Naive thymus-derived CD8-positive, alpha-beta T cell (primary cell): Measurements from ENCODE around the gene SNRPD3. TPM values are rescaled to one million over a fixed set of nuclear protein-coding genes. Genes with fewer than 3 reads are reported as not detected.
A peak's percentile ranks its signal among the peaks of the same experiment; 100 is the strongest.

Source experiments
- ATAC-seq, 2 donors: fragments of 150-1000 bp; cut with Tn5 transposase in 1 of 2; sonication (Bioruptor Pico), chemical (Tn5 transposase) in 1 of 2; 1 replicate in 1 of 2; 2 replicates in 1 of 2; pipeline ENCODE4 v1.10.0; 2021; ENCODE audit warnings: mild to moderate bottlenecking in 2 of 2, moderate library complexity in 2 of 2
- POLR2A ChIA-PET: fragments of 350-600 bp; sonication (Branson Sonifier 250); formaldehyde crosslinking; loops from one replicate; lab custom pipeline; 2021; ENCODE audit warnings: antibody characterized with exemption; lab: Charles Lee
- DNase-seq, 10 donors: peaks; one replicate each; pipeline versions ENCODE4 v3.0.0 to v3.0.0-alpha.2; 2020 to 2022
- H3K27ac Mint-ChIP-seq, 10 donors: one replicate each; pipeline ENCODE4 v1.8.0; 2020 to 2022; ENCODE audit warnings: mild to moderate bottlenecking in 10 of 10, mixed read lengths in 10 of 10, moderate library complexity in 4 of 10, inconsistent platforms in 1 of 10
- H3K27me3 Mint-ChIP-seq, 5 donors: one replicate each; pipeline ENCODE4 v1.8.0; 2021 to 2022; ENCODE audit warnings: mixed read lengths in 5 of 5
- H3K36me3 Mint-ChIP-seq, 3 donors: one replicate each; pipeline ENCODE4 v1.8.0; 2020 to 2022; ENCODE audit warnings: mixed read lengths in 3 of 3, mild to moderate bottlenecking in 2 of 3, inconsistent platforms in 1 of 3
- H3K4me1 Mint-ChIP-seq, 4 donors: one replicate each; pipeline ENCODE4 v1.8.0; 2021 to 2022; ENCODE audit warnings: mixed read lengths in 4 of 4
- H3K4me3 Mint-ChIP-seq, 10 donors: one replicate each; pipeline ENCODE4 v1.8.0; 2020 to 2022; ENCODE audit warnings: mild to moderate bottlenecking in 10 of 10, mixed read lengths in 10 of 10, moderate library complexity in 6 of 10, inconsistent platforms in 1 of 10
- H3K9me3 Mint-ChIP-seq, 9 donors: one replicate each; pipeline ENCODE4 v1.8.0; 2020 to 2022; ENCODE audit warnings: mixed read lengths in 9 of 9, mild to moderate bottlenecking in 3 of 9, inconsistent platforms in 1 of 9, moderate library complexity in 1 of 9
- polyA plus RNA-seq, 3 donors: library from polyadenylated mRNA; unstranded; fragments of 300-500 nt; fragmentation: Illumina TruSeq; gene quantifications; one replicate each; pipeline ENCODE4 v1.2.3, GENCODE V29; 2021
- total RNA-seq, 8 experiments: library from RNA in 2 of 8; stranded (reverse) in 2 of 8; gene quantifications; one replicate each; pipeline ENCODE4 v1.2.3 and lab custom pipeline; 2021 to 2026

The SNRPD3 gene
- total and polyA plus RNA-seq, 5 experiments from 2014 or later: 81.8 to 103 (median 95.6) TPM

DNA sequence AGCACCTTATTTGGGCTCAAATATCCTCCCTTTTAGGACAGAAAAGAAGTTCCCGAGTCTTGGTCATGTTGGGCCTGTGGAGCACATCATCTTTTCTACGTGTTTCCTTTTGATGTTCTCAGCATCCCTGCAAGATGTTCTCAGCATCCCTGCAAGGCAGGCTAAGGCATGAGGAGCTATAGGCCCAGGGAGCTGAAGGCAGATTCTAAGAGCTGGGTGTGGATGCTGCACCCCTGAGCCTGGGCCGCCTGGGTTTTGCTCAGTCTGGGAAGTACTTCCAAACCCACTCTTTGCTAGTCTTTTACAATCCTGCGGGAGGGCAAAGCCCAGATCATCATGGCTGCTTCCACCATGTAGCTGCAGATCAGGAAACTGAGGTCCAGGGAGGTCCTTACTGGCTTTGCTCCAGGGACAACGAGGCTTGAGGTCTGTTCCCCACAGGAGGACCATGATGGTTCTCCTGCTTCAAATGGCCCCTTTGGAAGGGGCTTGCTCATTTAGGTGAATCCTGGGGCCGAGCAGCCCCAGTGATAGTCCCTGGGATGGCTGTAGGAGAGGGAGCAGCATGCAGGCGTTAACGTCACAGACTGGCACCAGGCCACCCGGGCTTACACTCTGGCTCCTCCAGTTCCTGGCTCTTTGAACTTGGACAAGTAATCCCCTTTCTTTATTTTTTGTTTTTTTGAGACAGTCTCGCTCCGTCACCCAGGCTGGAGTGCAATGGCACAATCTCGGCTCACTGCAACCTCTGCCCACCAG, 26.4 kb downstream of the SNRPD3 start:
- POLR2A ChIA-PET: no interaction called here
- H3K9me3 Mint-ChIP-seq: no peaks in the 10 kb centered on the region
- no peaks in the 10 kb centered on the region for H3K27me3 Mint-ChIP-seq
- no peak overlapping the region for H3K4me3 Mint-ChIP-seq
- DNase-seq (no peak), ATAC-seq (no peak)
- H3K36me3 Mint-ChIP-seq: peaks cover 0 to 10% (median 0%) of the 10 kb centered on the region in 3 donors
- peak overlapping the region in 1 of 10 donors; percentile 8 for H3K27ac Mint-ChIP-seq
- H3K4me1 Mint-ChIP-seq: peaks cover 0 to 6% (median 0%) of the 10 kb centered on the region in 4 donors

- POLR2A ChIA-PET: interaction anchor here (1.0 to 1.5 kb wide), 2 partner anchors 10 kb away, joined by 3 read pairs; no protein-coding TSS in a partner anchor
- no peaks in the 10 kb centered on the region for H3K27me3 Mint-ChIP-seq
- H3K27ac Mint-ChIP-seq: peak overlapping the region in 1 of 10 donors; percentile 37
- no peaks in the 10 kb centered on the region for H3K9me3 Mint-ChIP-seq
- H3K4me1 Mint-ChIP-seq: peaks cover 0 to 2% (median 0%) of the 10 kb centered on the region in 4 donors
- no peak overlapping the region for H3K4me3 Mint-ChIP-seq
- H3K36me3 Mint-ChIP-seq: no peaks in the 10 kb centered on the region
- ATAC-seq (no peak), DNase-seq (no peak)
Observed at GRCh38 chr22:24583221-24584165, 27.7 kb downstream of the SNRPD3 start.

- Mint-ChIP-seq H3K9me3 (no peaks in the 10 kb centered on the region), H3K27me3 (no peaks in the 10 kb centered on the region), H3K4me3 (no peak overlapping the region), H3K4me1 (no peaks in the 10 kb centered on the region), H3K36me3 (no peaks in the 10 kb centered on the region), H3K27ac (peak overlapping the region in 1 of 10 donors; percentile 15)
- DNase-seq (no peak), ATAC-seq (no peak)
- POLR2A ChIA-PET: interaction anchor here (1.0 to 1.5 kb wide), 2 partner anchors 9 to 11 kb away, joined by 3 read pairs; no protein-coding TSS in a partner anchor
Observed at GRCh38 chr22:24584166-24584790, 28.5 kb downstream of the SNRPD3 start.

DNA sequence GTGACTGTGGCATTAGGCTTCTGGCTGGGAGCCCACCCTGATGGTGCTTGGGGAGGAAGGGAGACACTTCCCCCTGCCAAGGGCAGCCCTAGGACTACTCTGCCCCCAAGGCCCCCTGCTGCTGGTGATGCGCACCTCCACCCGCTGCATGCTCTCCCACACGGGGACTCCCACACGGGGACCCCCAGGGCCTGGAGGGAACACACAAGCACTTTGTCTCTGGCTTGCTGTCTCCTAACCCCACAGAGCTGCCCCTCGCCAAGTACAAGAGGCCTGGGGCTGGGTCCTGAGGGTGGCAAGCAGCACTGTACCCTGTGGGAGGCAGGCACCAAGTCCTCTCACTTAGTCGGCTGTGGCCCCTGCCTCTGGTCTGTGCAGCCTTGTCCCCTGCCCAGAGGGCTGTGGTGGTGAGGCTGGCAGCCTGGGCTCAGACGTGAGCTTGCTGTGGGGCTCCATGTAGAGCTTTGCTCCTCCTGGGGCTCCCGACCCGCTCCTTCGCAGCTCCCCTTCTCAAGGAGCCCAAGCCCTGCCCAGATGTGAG, 29.1 kb downstream of the SNRPD3 start:
- Mint-ChIP-seq H3K4me1 (peaks cover 0 to under 1% (median 0%) of the 10 kb centered on the region in 4 donors), H3K36me3 (no peaks in the 10 kb centered on the region), H3K27ac (no peak overlapping the region), H3K27me3 (no peaks in the 10 kb centered on the region), H3K4me3 (no peak overlapping the region), H3K9me3 (no peaks in the 10 kb centered on the region)
- DNase-seq: no peak
- POLR2A ChIA-PET: no interaction called here
- ATAC-seq: no peak

- ATAC-seq (no peak), DNase-seq (no peak)
- Mint-ChIP-seq H3K9me3 (no peaks in the 10 kb centered on the region), H3K4me3 (no peak overlapping the region), H3K4me1 (peaks cover 0 to 2% (median 0%) of the 10 kb centered on the region in 4 donors), H3K27ac (no peak overlapping the region), H3K36me3 (no peaks in the 10 kb centered on the region), H3K27me3 (no peaks in the 10 kb centered on the region)
- POLR2A ChIA-PET: no interaction called here
Observed at GRCh38 chr22:24585461-24585860, 29.7 kb downstream of the SNRPD3 start.

DNA sequence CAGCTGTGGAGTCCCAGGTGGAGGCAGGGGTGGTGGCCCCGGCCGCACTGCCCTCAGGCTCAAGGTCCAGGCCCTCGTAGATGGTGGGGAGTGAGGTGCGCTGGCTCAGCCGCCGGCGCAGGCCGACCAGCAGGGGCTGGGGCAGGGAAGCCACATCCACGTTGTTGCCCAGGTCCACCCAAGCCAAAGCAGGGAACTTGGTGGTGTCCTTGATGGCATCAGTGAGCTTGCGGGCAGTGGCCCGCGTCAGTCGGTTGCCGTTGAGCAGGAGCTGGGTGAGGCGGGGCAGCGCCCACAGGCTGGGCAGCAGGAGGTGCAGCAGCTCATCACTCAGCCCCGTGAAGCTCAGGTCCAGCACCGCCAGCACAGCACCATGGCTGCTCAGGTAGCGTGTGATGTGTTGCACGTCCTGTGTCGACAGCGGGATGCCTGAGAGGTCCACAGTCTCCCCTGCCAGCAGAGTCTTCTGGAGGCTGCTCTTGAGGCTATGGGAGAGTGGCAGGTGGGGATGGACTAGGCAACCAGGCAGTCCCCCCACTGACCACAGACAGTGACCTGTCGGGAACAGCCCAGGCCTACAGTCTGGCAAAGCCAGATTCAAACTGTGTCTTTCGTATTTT, 30.2 kb downstream of the SNRPD3 start:
- H3K9me3 Mint-ChIP-seq: no peaks in the 10 kb centered on the region

DNA sequence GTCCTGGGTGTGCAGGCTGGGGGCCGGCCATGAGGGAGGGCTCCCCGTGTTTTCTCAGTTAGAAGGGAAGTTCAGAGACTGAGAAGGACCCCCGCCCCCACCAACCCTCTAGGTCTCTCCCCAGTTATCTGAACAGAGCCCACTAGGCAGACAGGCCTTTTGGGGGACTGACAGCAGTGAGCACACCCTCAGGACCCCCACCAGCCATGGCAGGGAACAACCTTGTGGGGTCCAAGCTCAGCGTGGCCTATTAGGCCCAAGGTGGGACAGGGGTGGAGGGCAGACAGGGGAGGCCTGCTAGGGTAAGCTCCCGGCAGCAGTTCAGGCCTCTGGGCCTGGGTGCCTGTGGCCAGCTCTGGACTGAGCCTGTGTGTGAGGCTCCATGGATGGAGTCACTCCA, 31.5 kb downstream of the SNRPD3 start:
- H3K4me3 Mint-ChIP-seq: no peak overlapping the region
- DNase-seq (no peak), ATAC-seq (no peak)
- H3K4me1 Mint-ChIP-seq: peaks cover 0 to 3% (median 2%) of the 10 kb centered on the region in 4 donors
- POLR2A ChIA-PET: no interaction called here
- no peak overlapping the region for H3K27ac Mint-ChIP-seq
- no peaks in the 10 kb centered on the region for H3K9me3 Mint-ChIP-seq
- peaks cover 0 to 7% (median under 1%) of the 10 kb centered on the region in 5 donors for H3K27me3 Mint-ChIP-seq
- no peaks in the 10 kb centered on the region for H3K36me3 Mint-ChIP-seq

More for the DNA sequence above, 30.2 kb downstream of the SNRPD3 start:
- Mint-ChIP-seq H3K27me3 (no peaks in the 10 kb centered on the region), H3K4me1 (peaks cover 0 to 2% (median 0%) of the 10 kb centered on the region in 4 donors), H3K4me3 (no peak overlapping the region), H3K27ac (no peak overlapping the region), H3K36me3 (no peaks in the 10 kb centered on the region)
- ATAC-seq (no peak), DNase-seq (no peak)
- POLR2A ChIA-PET: no interaction called here

DNA sequence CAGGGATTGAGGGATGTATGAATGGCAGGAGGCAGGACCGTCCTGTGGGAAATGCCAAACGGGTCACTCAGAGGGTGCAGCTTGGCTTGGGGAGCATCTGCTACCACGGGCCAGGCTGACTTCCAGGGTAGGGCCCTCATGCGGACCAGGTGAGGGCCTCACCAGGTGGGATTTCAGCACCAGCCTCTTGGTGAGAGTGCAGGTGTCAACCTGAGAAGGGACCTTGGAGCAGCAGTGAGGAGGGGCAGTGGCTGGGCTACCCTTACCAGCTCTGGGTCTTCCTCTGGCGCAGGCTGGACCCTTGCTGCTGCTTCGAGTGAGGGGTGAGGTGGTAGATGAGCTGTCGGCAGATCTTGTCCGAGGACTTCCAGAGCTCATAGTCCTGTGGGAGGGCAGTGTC, 32.1 kb downstream of the SNRPD3 start:
- H3K4me1 Mint-ChIP-seq: peaks cover 0 to 6% (median 4%) of the 10 kb centered on the region in 4 donors
- peaks cover 0 to 10% (median 2%) of the 10 kb centered on the region in 5 donors for H3K27me3 Mint-ChIP-seq
- H3K36me3 Mint-ChIP-seq: no peaks in the 10 kb centered on the region
- DNase-seq: no peak
- ATAC-seq: no peak
- POLR2A ChIA-PET: no interaction called here
- H3K4me3 Mint-ChIP-seq: no peak overlapping the region
- no peak overlapping the region for H3K27ac Mint-ChIP-seq
- no peaks in the 10 kb centered on the region for H3K9me3 Mint-ChIP-seq

GRCh38 chr22:24588381-24588756, 32.6 kb downstream of the SNRPD3 start:
- POLR2A ChIA-PET: no interaction called here
- peaks cover 0 to 6% (median 4%) of the 10 kb centered on the region in 4 donors for H3K4me1 Mint-ChIP-seq
- ATAC-seq (no peak), DNase-seq (no peak)
- no peak overlapping the region for H3K4me3 Mint-ChIP-seq
- no peak overlapping the region for H3K27ac Mint-ChIP-seq
- H3K9me3 Mint-ChIP-seq: no peaks in the 10 kb centered on the region
- H3K27me3 Mint-ChIP-seq: peaks cover 0 to 13% (median 2%) of the 10 kb centered on the region in 5 donors
- no peaks in the 10 kb centered on the region for H3K36me3 Mint-ChIP-seq

DNA sequence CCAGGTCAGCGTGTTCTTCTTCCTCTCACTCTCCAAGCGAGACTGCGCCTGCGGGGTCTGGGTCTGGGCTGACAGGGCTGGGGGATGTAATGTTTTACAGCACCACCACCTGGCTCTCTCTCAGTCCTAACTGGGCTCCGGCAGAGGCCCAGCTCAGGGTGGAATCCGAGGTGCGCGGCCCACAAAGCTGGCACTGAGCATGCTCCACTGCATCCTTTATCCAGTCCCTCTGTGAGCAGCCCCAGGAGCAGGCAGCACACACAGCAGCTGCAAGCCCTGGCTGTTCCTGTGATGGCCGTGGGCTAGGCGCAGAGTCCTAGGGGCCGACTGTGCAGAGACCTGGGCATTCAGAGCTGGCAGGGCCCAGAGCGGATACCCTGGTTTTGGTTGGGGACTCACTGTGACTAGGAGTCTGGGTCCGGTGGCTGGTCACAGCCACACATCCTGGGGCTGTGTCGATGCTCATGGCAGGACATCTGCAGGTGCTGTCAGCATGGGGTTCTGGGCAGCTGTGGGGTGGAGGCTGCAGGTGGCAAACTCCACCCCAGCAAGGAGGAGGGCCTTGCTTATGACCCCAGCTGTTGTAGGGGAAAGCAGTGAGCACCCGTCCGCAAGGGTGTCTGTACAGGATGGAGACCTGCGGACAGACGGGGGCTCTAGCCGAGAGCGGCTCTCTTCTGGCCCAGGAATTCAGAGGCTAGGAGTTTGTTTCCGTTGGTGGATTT, 33.1 kb downstream of the SNRPD3 start:
- ATAC-seq: no peak
- no peak overlapping the region for H3K4me3 Mint-ChIP-seq
- peaks cover 0 to 13% (median 2%) of the 10 kb centered on the region in 5 donors for H3K27me3 Mint-ChIP-seq
- POLR2A ChIA-PET: no interaction called here
- no peaks in the 10 kb centered on the region for H3K9me3 Mint-ChIP-seq
- H3K36me3 Mint-ChIP-seq: no peaks in the 10 kb centered on the region
- H3K4me1 Mint-ChIP-seq: peaks cover 0 to 6% (median 4%) of the 10 kb centered on the region in 4 donors
- no peak for DNase-seq
- no peak overlapping the region for H3K27ac Mint-ChIP-seq

DNA sequence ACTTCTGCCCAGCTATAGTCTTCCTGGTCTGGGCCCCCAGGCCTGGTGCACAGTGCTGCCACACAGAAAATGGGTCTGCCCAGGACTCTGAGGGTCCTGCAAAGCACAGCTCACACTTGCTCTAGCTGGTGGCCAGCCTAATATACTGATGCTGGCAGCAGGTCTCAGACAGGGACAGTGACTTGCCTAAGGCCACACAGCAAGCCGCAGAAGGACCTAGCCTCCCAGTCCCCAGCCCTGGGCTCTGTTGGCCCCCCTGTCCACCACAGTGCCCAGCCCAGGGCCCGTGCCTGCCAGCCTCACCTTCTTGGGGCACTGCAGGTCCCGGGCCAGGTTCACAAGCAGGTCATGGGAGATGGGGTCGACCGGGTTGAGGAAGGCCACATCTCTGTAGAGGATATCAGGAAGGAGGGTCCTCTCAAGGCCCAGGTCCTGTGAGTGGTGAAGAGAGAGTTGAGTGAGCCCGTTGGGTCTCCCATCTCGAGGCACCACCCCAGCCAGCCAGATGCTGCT, 33.8 kb downstream of the SNRPD3 start:
- ATAC-seq (no peak), DNase-seq (no peak)
- no peak overlapping the region for H3K4me3 Mint-ChIP-seq
- POLR2A ChIA-PET: no interaction called here
- H3K36me3 Mint-ChIP-seq: no peaks in the 10 kb centered on the region
- no peaks in the 10 kb centered on the region for H3K9me3 Mint-ChIP-seq
- H3K27ac Mint-ChIP-seq: no peak overlapping the region
- peaks cover 0 to 15% (median 2%) of the 10 kb centered on the region in 5 donors for H3K27me3 Mint-ChIP-seq
- peaks cover 0 to 6% (median 4%) of the 10 kb centered on the region in 4 donors for H3K4me1 Mint-ChIP-seq
